Ishikawa (cell line): ENCODE measurements around the gene NKD1.

Experiments used
- CEBPB ChIP-seq: IDR thresholded peaks from 2 replicates; pipeline ENCODE4 v1.6.1; 2012
- CREB1 ChIP-seq: IDR thresholded peaks from 2 replicates; pipeline ENCODE4 v1.6.1; 2012; ENCODE audit warnings: low read depth
- EP300 ChIP-seq: IDR thresholded peaks from 2 replicates; pipeline ENCODE4 v1.6.1; 2012; ENCODE audit warnings: borderline replicate concordance
- MAX ChIP-seq: IDR thresholded peaks from 2 replicates; pipeline ENCODE4 v1.6.1; 2012
- RAD21 ChIP-seq: IDR thresholded peaks from 2 replicates; pipeline ENCODE4 v1.6.1; 2012; ENCODE audit warnings: low read depth
- TCF12 ChIP-seq: IDR thresholded peaks from 2 replicates; pipeline ENCODE4 v1.6.1; 2012; ENCODE audit warnings: low read depth
- TEAD4 ChIP-seq: IDR thresholded peaks from 2 replicates; pipeline ENCODE4 v1.6.1; 2012
- YY1 ChIP-seq: IDR thresholded peaks from 2 replicates; pipeline ENCODE4 v1.6.1; 2012; ENCODE audit warnings: low read depth
- TF ChIP-seq, protein P1 (sequence below): IDR thresholded peaks from 2 replicates; pipeline ENCODE4 v1.6.1; 2012; ENCODE audit warnings: low read depth, mild to moderate bottlenecking

- TF ChIP-seq RAD21 (no peak), EP300 (no peak), YY1 (no peak), TCF12 (no peak), MAX (no peak), CEBPB (no peak), CREB1 (no peak), TEAD4 (no peak)
- TF ChIP-seq, protein P1, sequence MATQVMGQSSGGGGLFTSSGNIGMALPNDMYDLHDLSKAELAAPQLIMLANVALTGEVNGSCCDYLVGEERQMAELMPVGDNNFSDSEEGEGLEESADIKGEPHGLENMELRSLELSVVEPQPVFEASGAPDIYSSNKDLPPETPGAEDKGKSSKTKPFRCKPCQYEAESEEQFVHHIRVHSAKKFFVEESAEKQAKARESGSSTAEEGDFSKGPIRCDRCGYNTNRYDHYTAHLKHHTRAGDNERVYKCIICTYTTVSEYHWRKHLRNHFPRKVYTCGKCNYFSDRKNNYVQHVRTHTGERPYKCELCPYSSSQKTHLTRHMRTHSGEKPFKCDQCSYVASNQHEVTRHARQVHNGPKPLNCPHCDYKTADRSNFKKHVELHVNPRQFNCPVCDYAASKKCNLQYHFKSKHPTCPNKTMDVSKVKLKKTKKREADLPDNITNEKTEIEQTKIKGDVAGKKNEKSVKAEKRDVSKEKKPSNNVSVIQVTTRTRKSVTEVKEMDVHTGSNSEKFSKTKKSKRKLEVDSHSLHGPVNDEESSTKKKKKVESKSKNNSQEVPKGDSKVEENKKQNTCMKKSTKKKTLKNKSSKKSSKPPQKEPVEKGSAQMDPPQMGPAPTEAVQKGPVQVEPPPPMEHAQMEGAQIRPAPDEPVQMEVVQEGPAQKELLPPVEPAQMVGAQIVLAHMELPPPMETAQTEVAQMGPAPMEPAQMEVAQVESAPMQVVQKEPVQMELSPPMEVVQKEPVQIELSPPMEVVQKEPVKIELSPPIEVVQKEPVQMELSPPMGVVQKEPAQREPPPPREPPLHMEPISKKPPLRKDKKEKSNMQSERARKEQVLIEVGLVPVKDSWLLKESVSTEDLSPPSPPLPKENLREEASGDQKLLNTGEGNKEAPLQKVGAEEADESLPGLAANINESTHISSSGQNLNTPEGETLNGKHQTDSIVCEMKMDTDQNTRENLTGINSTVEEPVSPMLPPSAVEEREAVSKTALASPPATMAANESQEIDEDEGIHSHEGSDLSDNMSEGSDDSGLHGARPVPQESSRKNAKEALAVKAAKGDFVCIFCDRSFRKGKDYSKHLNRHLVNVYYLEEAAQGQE, result no peak
Measured at GRCh38 chr16:50523710-50524109, 24.5 kb upstream of the NKD1 start.
